Stimulated activated memory B cell treated with anti-CD40 and anti-IgM and Interleukin-4, amounts not matched to agents 10 μg/mL and 1 μg/mL and 100 μg/mL, for 72 hours (primary cell): Measurements from ENCODE around the gene DEF6.
A peak's percentile ranks its signal among the peaks of the same experiment; 100 is the strongest.

Experiments
- ATAC-seq: fragments of 150-1000 bp; cut with Tn5 transposase; 2 replicates; pipeline ENCODE4 v1.10.0; 2021
- H3K27ac Mint-ChIP-seq: one replicate; pipeline ENCODE4 v1.8.0; 2022; ENCODE audit warnings: mild to moderate bottlenecking, mixed read lengths
- H3K27me3 Mint-ChIP-seq: one replicate; pipeline ENCODE4 v1.8.0; 2022; ENCODE audit warnings: mixed read lengths
- H3K36me3 Mint-ChIP-seq: one replicate; pipeline ENCODE4 v1.8.0; 2022; ENCODE audit warnings: mixed read lengths
- H3K4me1 Mint-ChIP-seq: one replicate; pipeline ENCODE4 v1.8.0; 2022; ENCODE audit warnings: mixed read lengths
- H3K4me3 Mint-ChIP-seq: one replicate; pipeline ENCODE4 v1.8.0; 2022; ENCODE audit warnings: mild to moderate bottlenecking, moderate library complexity, mixed read lengths
- H3K9me3 Mint-ChIP-seq: one replicate; pipeline ENCODE4 v1.8.0; 2022; ENCODE audit warnings: mixed read lengths

Gene DEF6

DNA sequence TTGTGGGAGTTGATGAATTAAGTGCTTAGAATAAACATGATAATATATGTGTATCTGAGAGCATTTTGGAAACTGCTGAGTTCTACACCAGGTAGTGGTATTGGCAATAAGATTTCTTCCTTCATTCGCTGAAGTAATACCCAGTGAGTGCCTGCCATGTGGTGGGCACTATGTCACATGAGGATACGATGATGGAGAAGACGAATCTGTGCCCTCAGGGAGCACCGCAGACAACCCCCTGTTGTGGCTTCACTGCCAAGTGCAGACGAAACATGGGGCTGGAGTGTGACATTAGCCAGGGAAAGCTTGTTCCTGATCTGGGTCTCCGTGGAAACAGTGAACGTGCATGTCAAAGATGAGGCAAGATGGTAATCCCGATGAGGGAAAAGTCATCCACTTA, 30.2 kb upstream of the DEF6 start:
- Mint-ChIP-seq H3K9me3 (no peaks in the 10 kb centered on the region), H3K27me3 (no peaks in the 10 kb centered on the region), H3K27ac (no peak overlapping the region), H3K4me1 (peaks cover 41% of the 10 kb centered on the region), H3K4me3 (no peak overlapping the region), H3K36me3 (peaks cover 16% of the 10 kb centered on the region)
- no peak for ATAC-seq

DNA sequence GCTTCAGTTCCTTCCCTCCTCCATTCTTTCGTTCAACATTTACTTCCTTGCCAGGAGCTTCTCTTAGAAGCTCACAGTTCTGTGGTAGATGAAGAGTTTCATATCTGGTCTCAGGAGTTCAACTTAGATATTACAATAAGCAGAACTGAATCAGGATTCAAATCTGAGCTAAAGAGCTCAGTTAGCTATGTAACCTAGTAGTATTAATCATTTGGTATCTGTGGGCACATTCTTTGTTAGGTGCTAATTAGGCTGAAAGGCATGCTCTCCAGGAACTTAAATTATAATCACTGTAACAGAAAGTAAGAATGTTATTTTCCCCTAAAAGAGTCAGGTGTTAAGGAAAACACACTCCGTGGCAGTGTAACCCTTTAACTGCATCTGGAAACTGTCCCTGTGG, 29.7 kb upstream of the DEF6 start:
- Mint-ChIP-seq H3K9me3 (no peaks in the 10 kb centered on the region), H3K4me3 (no peak overlapping the region), H3K27ac (no peak overlapping the region), H3K27me3 (no peaks in the 10 kb centered on the region), H3K4me1 (peaks cover 37% of the 10 kb centered on the region), H3K36me3 (peaks cover 16% of the 10 kb centered on the region)
- ATAC-seq: no peak

DNA sequence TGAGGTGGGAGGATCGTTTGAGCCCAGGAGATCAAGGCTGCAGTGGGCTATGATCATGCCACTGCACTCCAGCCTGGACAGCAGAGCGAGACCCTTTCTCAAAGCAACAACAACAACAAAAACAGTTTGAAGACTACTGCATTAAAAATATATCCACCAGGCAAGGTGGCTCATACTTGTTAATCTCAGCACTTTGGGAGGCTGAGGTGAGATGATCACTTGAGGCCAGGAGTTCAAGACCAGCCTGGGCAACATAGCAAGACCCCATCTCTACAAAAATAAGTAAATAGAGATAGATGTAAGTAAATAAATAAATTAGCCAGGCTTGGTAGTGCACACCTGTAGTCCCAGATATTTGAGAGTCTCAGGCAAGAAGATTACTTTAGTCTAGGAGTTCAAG, 25.6 kb upstream of the DEF6 start:
- Mint-ChIP-seq H3K36me3 (peaks cover 19% of the 10 kb centered on the region), H3K4me3 (no peak overlapping the region), H3K27me3 (no peaks in the 10 kb centered on the region), H3K9me3 (no peaks in the 10 kb centered on the region), H3K27ac (no peak overlapping the region), H3K4me1 (peaks cover 16% of the 10 kb centered on the region)
- no peak for ATAC-seq

DNA sequence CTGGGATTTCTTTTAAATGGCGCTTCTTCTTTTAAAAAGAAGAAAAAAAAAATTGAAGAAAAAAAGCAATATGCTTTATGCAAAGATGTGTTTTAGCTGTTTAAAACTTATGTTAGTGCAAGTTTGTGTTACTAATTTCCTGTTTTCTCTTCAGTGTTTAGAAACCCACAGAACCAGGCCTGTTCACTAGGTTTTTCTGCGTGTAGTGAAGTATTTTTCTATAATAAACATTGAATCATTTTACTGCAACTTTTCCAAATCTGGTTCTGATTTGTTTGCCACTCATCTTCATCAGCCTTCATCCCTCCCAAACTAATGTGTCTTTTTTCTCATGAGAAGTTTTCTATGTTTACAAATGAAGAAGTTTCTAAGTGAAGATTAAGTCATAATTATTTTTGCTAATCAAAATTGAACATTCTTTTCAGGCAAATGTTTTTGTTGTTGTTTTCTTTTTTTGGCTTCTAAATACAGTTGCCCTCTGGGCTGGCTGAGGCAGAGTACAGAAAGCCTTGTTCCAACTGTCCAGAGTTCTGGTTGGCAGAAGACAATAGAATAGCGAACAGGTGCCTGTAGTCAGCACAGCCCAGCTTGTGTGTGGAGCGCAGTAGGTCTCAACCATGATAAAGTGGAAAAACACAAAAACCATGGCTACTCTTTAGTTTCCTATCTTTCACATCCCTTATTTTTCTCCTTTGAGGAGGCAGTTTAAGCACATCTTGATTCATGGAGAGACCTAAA, 23.6 kb upstream of the DEF6 start:
- Mint-ChIP-seq H3K9me3 (no peaks in the 10 kb centered on the region), H3K27ac (no peak overlapping the region), H3K27me3 (no peaks in the 10 kb centered on the region), H3K4me1 (peaks cover 8% of the 10 kb centered on the region), H3K36me3 (peaks cover 19% of the 10 kb centered on the region), H3K4me3 (no peak overlapping the region)
- no peak for ATAC-seq

DNA sequence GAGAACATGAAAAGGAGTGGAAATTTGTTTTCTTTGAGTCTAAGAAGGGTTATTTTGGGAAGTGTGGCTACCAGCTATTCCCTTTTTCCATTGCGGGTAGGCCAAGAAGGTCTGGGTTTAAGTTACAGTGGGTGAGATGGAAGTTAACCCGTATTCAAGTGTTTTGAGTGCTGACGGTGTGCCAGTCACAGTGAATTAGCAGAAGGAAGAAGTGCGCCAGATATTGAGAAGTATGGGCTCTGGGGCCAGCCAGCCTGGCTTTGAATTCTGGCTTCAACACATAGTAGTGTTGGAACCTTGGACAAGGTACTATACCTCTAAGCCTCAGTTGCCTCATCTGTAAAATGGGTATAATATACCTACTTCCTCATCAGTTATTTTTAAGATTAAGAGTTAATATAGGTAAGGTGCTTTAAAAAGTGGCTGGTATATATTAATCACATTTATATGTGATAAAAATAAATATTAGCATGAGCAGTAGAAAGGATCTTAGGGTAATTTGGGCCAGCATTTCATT, 21.8 kb upstream of the DEF6 start:
- Mint-ChIP-seq H3K27ac (no peak overlapping the region), H3K4me3 (no peak overlapping the region), H3K36me3 (peaks cover 12% of the 10 kb centered on the region), H3K9me3 (no peaks in the 10 kb centered on the region), H3K4me1 (peaks cover 8% of the 10 kb centered on the region), H3K27me3 (no peaks in the 10 kb centered on the region)
- no peak for ATAC-seq

DNA sequence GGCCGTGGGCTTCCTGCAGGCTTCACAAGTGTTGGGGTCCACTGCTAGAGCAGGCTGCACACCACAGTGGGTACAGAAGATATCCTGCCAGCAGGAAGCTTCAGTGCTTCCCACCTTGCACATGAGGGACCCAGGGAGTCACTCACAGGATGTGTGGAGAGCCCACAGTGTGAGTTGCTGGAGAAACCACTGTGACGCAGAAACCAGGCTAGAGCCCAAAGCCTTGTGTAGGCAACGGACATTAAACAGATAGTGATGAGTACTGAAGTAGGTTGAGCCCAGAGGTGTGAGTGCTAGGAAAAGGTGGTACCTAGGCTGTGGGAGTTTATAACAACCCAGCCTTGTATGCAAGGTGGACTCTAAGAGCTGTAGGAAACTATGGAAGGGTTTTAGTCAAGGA, 18.9 kb upstream of the DEF6 start:
- Mint-ChIP-seq H3K27ac (no peak overlapping the region), H3K4me1 (peaks cover 8% of the 10 kb centered on the region), H3K36me3 (peaks cover 35% of the 10 kb centered on the region)

DNA sequence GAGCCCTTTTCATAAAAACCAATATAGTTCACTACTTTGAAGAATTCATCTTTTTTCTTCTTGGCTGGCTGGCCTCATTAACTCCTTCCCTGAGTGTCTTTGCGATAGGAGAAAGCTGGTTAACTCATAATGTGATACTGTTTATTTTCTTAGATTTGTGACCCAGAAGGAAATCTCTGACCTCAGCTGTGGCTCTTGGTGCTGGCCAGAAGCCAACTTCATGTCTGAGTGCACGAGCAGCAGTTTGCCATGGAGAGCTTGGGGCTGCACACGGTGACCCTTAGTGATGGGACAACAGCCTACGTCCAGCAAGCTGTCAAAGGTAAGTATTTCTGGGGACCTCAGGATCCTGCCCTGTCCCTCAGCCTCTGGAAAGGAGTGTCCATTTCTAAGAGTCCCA, 16.7 kb upstream of the DEF6 start:
- Mint-ChIP-seq H3K4me3 (no peak overlapping the region), H3K36me3 (peaks cover 42% of the 10 kb centered on the region), H3K27me3 (no peaks in the 10 kb centered on the region), H3K4me1 (no peaks in the 10 kb centered on the region), H3K27ac (no peak overlapping the region), H3K9me3 (no peaks in the 10 kb centered on the region)
- ATAC-seq: no peak

More for the DNA sequence above, 18.9 kb upstream of the DEF6 start:
- no peaks in the 10 kb centered on the region for H3K9me3 Mint-ChIP-seq
- H3K27me3 Mint-ChIP-seq: no peaks in the 10 kb centered on the region
- no peak for ATAC-seq
- H3K4me3 Mint-ChIP-seq: no peak overlapping the region

DNA sequence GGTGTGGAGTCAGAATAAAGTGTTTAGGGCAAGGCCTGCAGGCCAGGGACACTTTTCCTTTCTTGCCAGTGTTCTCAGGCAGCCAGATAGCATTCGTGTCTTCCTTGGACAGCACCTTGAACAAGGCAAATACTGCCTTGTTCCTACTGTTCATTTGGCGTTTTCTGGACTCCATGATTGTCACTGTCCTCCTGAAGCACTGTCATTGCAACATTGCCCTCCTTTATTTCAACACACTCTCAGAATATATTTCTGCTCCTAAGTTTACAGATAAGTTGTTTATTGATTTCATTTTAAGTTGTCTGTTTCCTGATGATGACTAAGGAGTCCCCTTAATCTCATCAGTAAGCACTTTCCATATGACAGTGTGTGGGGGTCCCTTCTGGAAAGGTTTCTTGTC, 15.1 kb upstream of the DEF6 start:
- H3K4me3 Mint-ChIP-seq: no peak overlapping the region
- peaks cover 57% of the 10 kb centered on the region for H3K36me3 Mint-ChIP-seq
- no peaks in the 10 kb centered on the region for H3K27me3 Mint-ChIP-seq
- H3K4me1 Mint-ChIP-seq: no peaks in the 10 kb centered on the region
- no peak overlapping the region for H3K27ac Mint-ChIP-seq
- no peaks in the 10 kb centered on the region for H3K9me3 Mint-ChIP-seq
- ATAC-seq: no peak

DNA sequence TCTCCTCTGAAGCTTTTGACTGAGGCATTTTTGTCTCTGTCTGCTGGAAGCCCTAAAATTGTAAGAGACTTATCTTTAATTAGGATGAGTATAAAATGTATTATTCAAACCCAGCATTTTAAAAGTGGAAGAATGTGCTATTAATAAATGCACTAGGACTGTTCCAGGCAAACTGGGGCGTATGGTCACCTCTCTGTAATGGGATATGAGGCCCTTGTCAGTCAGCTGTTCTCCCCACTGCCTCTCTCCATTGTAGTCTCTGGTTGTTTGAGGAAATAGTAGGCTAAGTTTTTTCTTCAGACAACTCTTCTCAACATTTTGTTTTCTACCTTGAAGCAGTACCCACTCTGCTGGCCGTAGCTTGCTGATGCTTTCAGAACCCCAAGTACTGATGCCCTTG, 14.3 kb upstream of the DEF6 start:
- Mint-ChIP-seq H3K27ac (no peak overlapping the region), H3K36me3 (peaks cover 66% of the 10 kb centered on the region), H3K4me3 (no peak overlapping the region), H3K9me3 (no peaks in the 10 kb centered on the region), H3K4me1 (no peaks in the 10 kb centered on the region), H3K27me3 (no peaks in the 10 kb centered on the region)
- ATAC-seq: no peak

DNA sequence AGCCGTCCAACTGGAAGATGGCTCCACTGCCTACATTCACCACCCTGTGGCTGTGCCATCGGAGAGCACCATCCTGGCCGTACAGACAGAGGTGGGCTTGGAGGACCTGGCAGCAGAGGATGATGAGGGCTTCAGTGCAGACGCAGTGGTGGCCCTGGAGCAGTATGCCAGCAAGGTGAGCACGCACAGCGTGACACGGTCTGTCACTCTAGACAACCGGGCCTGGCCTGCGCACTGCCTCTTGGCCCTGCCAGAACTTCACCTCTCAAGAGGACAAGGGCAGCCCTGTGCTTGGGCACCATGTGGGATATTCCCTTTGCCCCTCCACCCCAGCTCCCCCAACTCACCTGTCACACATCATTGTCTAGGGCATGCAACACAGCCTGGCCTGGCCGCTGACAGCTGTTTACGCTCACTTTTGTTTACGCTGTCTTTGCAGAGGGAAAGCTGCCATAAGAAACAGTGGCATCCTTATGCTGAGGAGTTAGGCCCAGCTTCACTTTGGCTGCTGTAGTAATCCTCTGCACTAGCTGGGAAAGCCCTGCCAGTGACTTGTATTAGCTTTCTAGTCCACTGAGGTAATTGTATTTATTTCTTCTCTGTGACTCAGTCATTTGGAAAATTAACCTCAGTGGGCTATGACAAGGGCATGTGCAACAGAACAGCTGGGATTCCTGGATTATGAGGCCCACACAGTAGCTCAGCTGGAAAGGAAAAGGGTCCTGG, 9.8 kb upstream of the DEF6 start:
- no peak overlapping the region for H3K4me3 Mint-ChIP-seq
- no peaks in the 10 kb centered on the region for H3K27me3 Mint-ChIP-seq
- no peak overlapping the region for H3K27ac Mint-ChIP-seq
- peaks cover 92% of the 10 kb centered on the region for H3K36me3 Mint-ChIP-seq
- H3K4me1 Mint-ChIP-seq: peaks cover 15% of the 10 kb centered on the region
- no peaks in the 10 kb centered on the region for H3K9me3 Mint-ChIP-seq
- ATAC-seq: no peak

DNA sequence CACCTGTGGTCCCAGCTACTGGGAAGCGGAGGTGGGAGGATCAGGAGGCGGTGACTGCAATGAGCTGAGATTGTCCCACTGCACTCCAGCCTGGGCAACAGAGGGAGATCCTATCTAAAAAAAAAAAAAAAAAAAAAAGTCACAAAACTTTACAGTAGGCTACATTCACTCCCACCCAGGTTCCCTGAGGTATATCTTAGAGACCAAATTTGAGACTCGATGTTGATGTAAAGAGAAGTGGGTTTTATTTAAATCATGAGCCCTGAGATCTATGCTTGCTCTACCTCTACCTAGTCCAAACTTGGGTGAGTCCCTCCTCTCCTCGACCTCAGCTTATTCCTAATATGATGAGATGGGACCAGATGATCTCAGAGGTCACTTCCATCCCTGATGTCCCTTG, 8.8 kb upstream of the DEF6 start:
- Mint-ChIP-seq H3K9me3 (no peaks in the 10 kb centered on the region), H3K27me3 (no peaks in the 10 kb centered on the region), H3K4me3 (no peak overlapping the region), H3K27ac (no peak overlapping the region), H3K36me3 (peaks cover 88% of the 10 kb centered on the region), H3K4me1 (peaks cover 15% of the 10 kb centered on the region)
- ATAC-seq: no peak

DNA sequence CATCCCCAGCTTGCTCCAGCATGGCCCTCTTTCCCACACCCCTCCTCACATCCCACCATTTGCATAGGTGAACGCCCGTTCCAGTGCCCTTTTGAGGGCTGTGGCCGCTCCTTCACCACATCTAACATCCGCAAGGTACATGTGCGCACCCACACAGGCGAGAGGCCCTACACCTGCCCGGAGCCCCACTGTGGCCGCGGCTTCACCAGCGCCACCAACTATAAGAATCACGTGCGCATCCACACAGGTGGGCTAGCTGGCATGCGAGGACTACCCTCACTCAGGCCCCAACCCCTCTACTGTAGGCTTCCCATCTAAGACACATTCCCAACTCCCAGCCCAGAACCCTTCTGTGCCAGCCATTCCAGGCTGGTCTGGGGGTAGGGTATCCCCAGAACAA, 6.1 kb upstream of the DEF6 start:
- no peak for ATAC-seq
- Mint-ChIP-seq H3K4me1 (peaks cover 22% of the 10 kb centered on the region), H3K9me3 (no peaks in the 10 kb centered on the region), H3K4me3 (no peak overlapping the region), H3K36me3 (peaks cover 88% of the 10 kb centered on the region), H3K27ac (peak overlapping the region; percentile 3), H3K27me3 (no peaks in the 10 kb centered on the region)

DNA sequence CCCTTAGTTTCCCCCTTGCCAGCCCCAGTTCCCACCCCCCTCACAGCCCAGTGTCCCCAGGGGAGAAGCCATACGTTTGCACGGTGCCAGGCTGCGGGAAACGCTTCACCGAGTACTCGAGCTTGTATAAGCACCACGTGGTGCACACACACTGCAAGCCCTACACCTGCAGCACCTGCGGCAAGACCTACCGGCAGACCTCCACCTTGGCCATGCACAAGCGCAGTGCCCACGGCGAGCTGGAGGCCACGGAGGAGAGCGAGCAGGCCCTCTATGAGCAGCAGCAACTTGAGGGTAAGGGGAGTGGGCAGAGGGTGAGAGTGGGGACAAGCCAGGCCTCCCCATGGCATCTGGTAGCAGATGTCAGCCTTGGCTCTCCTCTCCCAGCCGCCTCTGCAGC, 5.1 kb upstream of the DEF6 start:
- Mint-ChIP-seq H3K36me3 (peaks cover 78% of the 10 kb centered on the region), H3K4me3 (no peak overlapping the region), H3K9me3 (no peaks in the 10 kb centered on the region), H3K4me1 (peaks cover 26% of the 10 kb centered on the region), H3K27me3 (no peaks in the 10 kb centered on the region), H3K27ac (peak overlapping the region; percentile 3)
- peak; percentile 58 for ATAC-seq

DNA sequence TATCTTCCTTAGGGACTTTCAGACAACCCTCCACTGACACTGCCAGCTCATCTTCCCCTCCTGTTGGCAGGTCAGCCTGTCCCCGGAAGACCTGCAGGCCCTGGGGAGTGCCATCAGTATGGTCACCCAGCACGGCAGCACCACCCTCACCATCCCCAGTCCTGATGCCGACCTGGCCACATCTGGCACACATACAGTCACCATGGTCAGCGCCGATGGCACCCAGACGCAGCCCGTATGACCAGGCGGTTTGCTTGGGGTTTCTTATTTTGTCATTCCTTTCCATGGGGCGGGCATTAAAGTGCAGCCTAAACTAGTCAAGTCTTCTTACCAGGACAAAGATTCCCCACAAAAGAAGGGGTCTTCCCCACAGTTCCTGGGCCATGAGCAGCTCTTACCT, 3.9 kb upstream of the DEF6 start:
- H3K36me3 Mint-ChIP-seq: peaks cover 66% of the 10 kb centered on the region
- no peak overlapping the region for H3K27ac Mint-ChIP-seq
- H3K9me3 Mint-ChIP-seq: no peaks in the 10 kb centered on the region
- H3K4me3 Mint-ChIP-seq: no peak overlapping the region
- peaks cover 31% of the 10 kb centered on the region for H3K4me1 Mint-ChIP-seq
- no peaks in the 10 kb centered on the region for H3K27me3 Mint-ChIP-seq
- ATAC-seq: no peak

DNA sequence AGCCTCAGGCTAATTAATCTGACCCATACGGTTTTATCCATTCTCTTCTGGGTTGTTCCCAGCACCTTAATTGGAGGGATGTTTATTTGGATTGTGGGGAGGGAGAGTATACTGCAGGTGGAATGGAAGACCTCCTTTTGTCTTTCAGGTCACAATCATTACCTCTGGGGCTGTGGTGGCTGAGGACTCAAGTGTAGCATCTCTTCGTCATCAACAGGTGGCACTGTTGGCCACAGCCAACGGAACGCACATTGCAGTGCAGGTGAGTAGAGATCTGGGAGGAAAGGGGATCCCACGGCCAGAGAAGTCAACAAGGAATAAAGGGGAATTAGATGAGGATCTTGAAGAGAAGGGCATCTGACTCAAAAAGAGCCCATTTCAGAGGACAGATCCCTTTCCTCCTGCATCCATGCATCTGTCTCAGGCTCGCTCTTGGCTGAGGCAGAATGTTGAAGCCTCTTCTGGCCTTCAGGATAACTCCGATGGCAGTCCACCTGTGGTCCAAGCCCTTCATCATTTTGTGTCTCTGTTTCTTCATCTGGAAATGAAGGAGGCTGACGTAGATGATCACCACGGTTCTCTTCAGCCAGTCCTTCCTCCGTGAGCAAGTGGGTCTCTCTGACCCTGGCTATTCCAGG, 3.2 kb upstream of the DEF6 start:
- ATAC-seq: no peak
- Mint-ChIP-seq H3K27ac (no peak overlapping the region), H3K27me3 (no peaks in the 10 kb centered on the region), H3K36me3 (peaks cover 58% of the 10 kb centered on the region), H3K4me3 (no peak overlapping the region), H3K4me1 (peaks cover 39% of the 10 kb centered on the region), H3K9me3 (no peaks in the 10 kb centered on the region)

DNA sequence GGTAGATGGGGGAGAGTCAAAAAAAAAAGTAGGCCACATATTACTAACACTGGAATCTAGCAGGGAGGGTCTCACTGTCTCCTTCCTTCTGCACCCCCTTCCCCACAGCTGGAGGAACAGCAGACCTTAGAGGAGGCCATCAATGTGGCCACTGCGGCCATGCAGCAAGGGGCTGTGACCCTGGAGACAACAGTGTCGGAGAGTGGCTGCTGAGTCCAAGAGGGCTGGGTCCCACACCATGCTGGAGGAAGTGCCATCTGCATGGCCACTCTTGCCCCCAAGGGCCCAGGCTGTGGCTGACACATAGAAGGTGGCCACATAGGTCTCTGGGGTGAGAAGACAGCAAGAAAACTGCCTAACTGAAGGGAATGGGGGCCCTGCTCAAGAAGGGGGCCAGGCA, 2.6 kb upstream of the DEF6 start:
- Mint-ChIP-seq H3K4me3 (no peak overlapping the region), H3K36me3 (peaks cover 53% of the 10 kb centered on the region), H3K4me1 (peaks cover 45% of the 10 kb centered on the region), H3K27ac (no peak overlapping the region), H3K27me3 (no peaks in the 10 kb centered on the region), H3K9me3 (no peaks in the 10 kb centered on the region)
- no peak for ATAC-seq
